Activated CD4-positive, alpha-beta T cell treated with anti-CD3 and anti-CD28 coated beads, Interleukin-2, amount 50 U/mL, for 1 hour (primary cell): ENCODE measurements around the gene MYH7B.

Experiments
- DNase-seq: peaks from one replicate; pipeline ENCODE4 v3.0.0-alpha.2; 2020

MYH7B gene

GRCh38 chr20:34945315-34946077 lies 10.2 kb upstream of the MYH7B start:
- DNase-seq = no peak

GRCh38 chr20:34946661-34947060 lies 9.0 kb upstream of the MYH7B start:
- DNase-seq = no peak

- no peak for DNase-seq
Measured at GRCh38 chr20:34947336-34947735, 8.3 kb upstream of the MYH7B start.

GRCh38 chr20:34948030-34948429 lies 7.6 kb upstream of the MYH7B start:
- no peak for DNase-seq

GRCh38 chr20:34949120-34949519 lies 6.5 kb upstream of the MYH7B start:
- no peak for DNase-seq

- no peak for DNase-seq
Measured at GRCh38 chr20:34951252-34951651, 4.4 kb upstream of the MYH7B start.

- DNase-seq = no peak
Measured at GRCh38 chr20:34951652-34952051, 4.0 kb upstream of the MYH7B start.

- DNase-seq = no peak
Measured at GRCh38 chr20:34952671-34953070, 3.0 kb upstream of the MYH7B start.

- DNase-seq = no peak
Measured at GRCh38 chr20:34953960-34954359, 1.7 kb upstream of the MYH7B start.

- DNase-seq = no peak
Measured at GRCh38 chr20:34954904-34955230, 801 bp upstream of the MYH7B start.

- DNase-seq = no peak
Measured at GRCh38 chr20:34956041-34956458, 382 bp downstream of the MYH7B start.

GRCh38 chr20:34956751-34957472 lies 1.2 kb downstream of the MYH7B start:
- DNase-seq = no peak

- DNase-seq = no peak
Measured at GRCh38 chr20:34964486-34964885, 8.8 kb downstream of the MYH7B start.

GRCh38 chr20:34965051-34965450 lies 9.4 kb downstream of the MYH7B start:
- DNase-seq = no peak

- no peak for DNase-seq
Measured at GRCh38 chr20:34967421-34967820, 11.8 kb downstream of the MYH7B start.

- no peak for DNase-seq
Measured at GRCh38 chr20:34968042-34968775, 12.5 kb downstream of the MYH7B start.

- DNase-seq = no peak
Measured at GRCh38 chr20:34970193-34970840, 14.6 kb downstream of the MYH7B start.

- no peak for DNase-seq
Measured at GRCh38 chr20:34970846-34971560, 15.3 kb downstream of the MYH7B start.

- DNase-seq = no peak
Measured at GRCh38 chr20:34971561-34972235, 16.0 kb downstream of the MYH7B start.

GRCh38 chr20:34974246-34974645 lies 18.6 kb downstream of the MYH7B start:
- DNase-seq = no peak

- DNase-seq = no peak
Measured at GRCh38 chr20:34976286-34976685, 20.6 kb downstream of the MYH7B start.
